OCI-LY7 (cell line): ENCODE results near the gene GABPB1. TPM values are rescaled to one million over a fixed set of nuclear protein-coding genes. Genes with fewer than 3 reads are reported as not detected.
"Not testable (repeated sequence)": the region's sequence is repeated elsewhere in the genome, so short reads cannot be mapped to it uniquely, and the experiment has no call there.

Source experiments
- Bru-seq: library from RNA; stranded (reverse); fragments of 400-500 nt; gene quantifications from one replicate; lab custom pipeline; 2021; lab: Mats Ljungman, UMichigan
- BruChase-seq, 2 experiments: library from RNA; stranded (reverse); fragments of 400-500 nt; gene quantifications; one replicate each; lab custom pipeline; 2021; lab: Mats Ljungman, UMichigan
- BruUV-seq: library from RNA; stranded (reverse); fragments of 400-500 nt; replicated peaks from 2 replicates; lab custom pipeline; 2021; lab: Mats Ljungman, UMichigan
- CTCF ChIA-PET: fragments of 300-600 bp; sonication (Branson Sonifier 250); formaldehyde crosslinking; loops from one replicate; lab custom pipeline; 2022; ENCODE audit warnings: antibody characterized with exemption; ENCODE audit not compliant: unreplicated experiment; lab: Charles Lee
- POLR2A ChIA-PET: fragments of 300-600 bp; sonication (Branson Sonifier 250); formaldehyde crosslinking; loops from one replicate; lab custom pipeline; 2022; ENCODE audit warnings: antibody characterized with exemption; lab: Charles Lee
- DNase-seq: peaks from one replicate; pipeline ENCODE4 v3.0.0-alpha.2; 2015; ENCODE audit warnings: low spot score
- H2AFZ ChIP-seq: fragments of 200-600 bp; sonication (generic), shearing (Covaris generic); 2 replicates; pipeline ENCODE4 v1.6.1; 2014; ENCODE audit warnings: mild to moderate bottlenecking, antibody characterized with exemption, low read length, moderate library complexity
- H3K27ac ChIP-seq: fragments of 200-600 bp; sonication (generic); 2 replicates; pipeline ENCODE4 v1.5.1; 2014; ENCODE audit warnings: mixed run types, low read depth, mild to moderate bottlenecking, moderate library complexity, low read length, inconsistent platforms; ENCODE audit not compliant: poor library complexity, severe bottlenecking
- H3K36me3 ChIP-seq: fragments of 200-600 bp; sonication (generic); 2 replicates; pipeline ENCODE4 v1.6.1; 2014; ENCODE audit warnings: mild to moderate bottlenecking, antibody characterized with exemption, low read length, moderate library complexity, mixed read lengths; ENCODE audit not compliant: insufficient read depth
- H3K4me1 ChIP-seq: fragments of 200-600 bp; sonication (generic); 2 replicates; pipeline ENCODE4 v1.5.1; 2014; ENCODE audit warnings: mild to moderate bottlenecking, low read length; ENCODE audit not compliant: insufficient read depth, poor library complexity, severe bottlenecking
- H3K4me2 ChIP-seq: fragments of 200-600 bp; sonication (generic); 2 replicates; pipeline ENCODE4 v1.6.1; 2014; ENCODE audit warnings: mild to moderate bottlenecking, low read length
- H3K4me3 ChIP-seq: fragments of 200-600 bp; sonication (generic); 2 replicates; pipeline ENCODE4 v1.5.1; 2014; ENCODE audit warnings: mild to moderate bottlenecking, low read depth, low read length; ENCODE audit not compliant: poor library complexity, severe bottlenecking
- H3K79me2 ChIP-seq: fragments of 200-600 bp; sonication (generic); 2 replicates; pipeline ENCODE4 v1.6.1; 2016; ENCODE audit warnings: low read depth, mild to moderate bottlenecking, low read length, moderate library complexity, mixed read lengths; ENCODE audit not compliant: insufficient read depth
- H3K9me2 ChIP-seq: fragments of 200-600 bp; sonication (generic); 2 replicates; pipeline ENCODE4 v1.6.1; 2016; ENCODE audit warnings: mild to moderate bottlenecking, low read length, mixed read lengths; ENCODE audit not compliant: insufficient read depth
- H3K9me3 ChIP-seq: fragments of 200-600 bp; sonication (generic); 2 replicates; pipeline ENCODE4 v1.6.1; 2014; ENCODE audit warnings: mild to moderate bottlenecking, mixed run types, low read length, mixed read lengths
- H4K20me1 ChIP-seq: fragments of 200-600 bp; sonication (generic); 2 replicates; pipeline ENCODE4 v1.6.1; 2014; ENCODE audit warnings: mild to moderate bottlenecking, antibody characterized with exemption, low read length, moderate library complexity, mixed read lengths; ENCODE audit not compliant: insufficient read depth
- CTCF ChIP-seq: fragments of 200-600 bp; sonication (generic); conservative IDR thresholded peaks from 2 replicates; pipeline ENCODE4 v1.5.1; 2014; ENCODE audit warnings: mild to moderate bottlenecking, antibody characterized with exemption, low read length, moderate library complexity, mixed read lengths
- EZH2phosphoT487 ChIP-seq: fragments of 200-600 bp; sonication (generic); IDR thresholded peaks from 2 replicates; pipeline ENCODE4 v1.6.1; 2018; ENCODE audit warnings: low read depth, borderline replicate concordance, mild to moderate bottlenecking, mixed run types, antibody characterized with exemption, low read length, moderate library complexity, mixed read lengths
- intact Hi-C: fragments of 100-400 bp; cut with micrococcal nuclease; formaldehyde crosslinking; loops from one replicate; pipeline ENCODE4 v1.10.0; 2022; ENCODE audit not compliant: unreplicated experiment
- long read RNA-seq: library from polyadenylated mRNA; stranded (forward); transcript quantifications from one replicate; pipeline ENCODE4 v2.0.0, GENCODE V29; 2022
- total RNA-seq, 2 experiments: library from RNA; depleted of rRNA in 1 of 2; stranded (reverse); fragments of >200 nt in 1 of 2; shearing (Covaris generic) in 1 of 2; gene quantifications; 2 replicates each; pipeline ENCODE4 v1.2.3, GENCODE V29; 2014 to 2022

GABPB1 gene
- total RNA-seq (2014; rRNA removed; shearing (Covaris generic)) (53.3 and 55.8 TPM in 2 replicates), total RNA-seq (2022) (32.6 and 34.3 TPM in 2 replicates), Bru-seq, nascent RNA (percentile 74 among the genes with signal in this experiment), BruChase-seq, experiment 1, labeled RNA remaining after a 6-hour chase (percentile 61 among the genes with signal in this experiment), BruChase-seq, experiment 2, labeled RNA remaining after a 2-hour chase (percentile 71 among the genes with signal in this experiment)
- long read RNA-seq, full-length matches to known transcripts: 56 of 76 reads
- long read RNA-seq, partial matches to known transcripts: 3 of 76 reads
- long read RNA-seq, other reads (novel, unspliced or antisense): 17 of 76 reads

- peak within 1 kb of the TSS; percentile 48 for H2AFZ ChIP-seq
- peaks cover 82% of the 10 kb centered on the region for H3K79me2 ChIP-seq
- H3K9me2 ChIP-seq: no peaks in the 10 kb centered on the region
- H3K36me3 ChIP-seq: peaks cover 56% of the 10 kb centered on the region
- peaks cover 13% of the 10 kb centered on the region; the same call in 1 of the 2 replicates for H4K20me1 ChIP-seq
- no peak for TF ChIP-seq CTCF
- TF ChIP-seq EZH2phosphoT487: no peak
- CTCF ChIA-PET: interaction anchor here (1.3 kb wide), 1 partner anchor 17 kb away, joined by 5 read pairs; no protein-coding TSS in a partner anchor
- peak within 1 kb of the TSS; percentile 80 for H3K4me3 ChIP-seq
- no peaks in the 10 kb centered on the region for H3K9me3 ChIP-seq
- intact Hi-C loops: loop anchor here (2.0 to 10.0 kb wide), 4 partner anchors 87 to 554 kb away; partner anchors contain the start of genes AP4E1 and TRPM7
- peak within 1 kb of the TSS; percentile 90 for H3K27ac ChIP-seq
- no TSS peak for BruUV-seq
- peak within 1 kb of the TSS; percentile 92 for H3K4me2 ChIP-seq
- DNase-seq: peak; percentile 95
- H3K4me1 ChIP-seq: peaks cover 43% of the 10 kb centered on the region
- POLR2A ChIA-PET: interaction anchor here (0.6 to 1.6 kb wide), 8 partner anchors 8 to 554 kb away, joined by 3 to 12 read pairs (median 3); no protein-coding TSS in a partner anchor
These were observed at the start of gene GABPB1 for GRCh38 chr15:50354838-50355618. GABPB1 (minus strand) TSS chr15:50355198; CDS start chr15:50309798, 45,400 bp downstream.

GRCh38 chr15:50391561-50391960 is 36.6 kb upstream of the GABPB1 start:
- H2AFZ ChIP-seq: peak overlapping the region; percentile 84
- intact Hi-C loops: not testable (repeated sequence)

GRCh38 chr15:50390554-50391264 is 35.7 kb upstream of the GABPB1 start:
- BruUV-seq: no TSS peak

More at GRCh38 chr15:50391561-50391960, 36.6 kb upstream of the GABPB1 start:
- H4K20me1 ChIP-seq, H3K36me3 ChIP-seq, H3K79me2 ChIP-seq, BruUV-seq, H3K4me1 ChIP-seq, H3K9me3 ChIP-seq, H3K4me3 ChIP-seq, H3K4me2 ChIP-seq, H3K9me2 ChIP-seq, DNase-seq, CTCF ChIA-PET, H3K27ac ChIP-seq: not testable (repeated sequence)
- POLR2A ChIA-PET: interaction anchor here (0.7 kb wide), 1 partner anchor 276 kb away, joined by 3 read pairs; no protein-coding TSS in a partner anchor

More at GRCh38 chr15:50390554-50391264, 35.7 kb upstream of the GABPB1 start:
- H3K4me1 ChIP-seq: peaks cover 7% of the 10 kb centered on the region
- no peaks in the 10 kb centered on the region for H3K9me3 ChIP-seq
- TF ChIP-seq CTCF (no peak), EZH2phosphoT487 (no peak)
- H3K27ac ChIP-seq: no peak overlapping the region
- H3K9me2 ChIP-seq: no peaks in the 10 kb centered on the region
- intact Hi-C loops: no loop called here
- POLR2A ChIA-PET: interaction anchor here (1.0 kb wide), 1 partner anchor 30 kb away, joined by 3 read pairs; no protein-coding TSS in a partner anchor
- H3K36me3 ChIP-seq: no peaks in the 10 kb centered on the region
- 0 out of 2 replicates have a peak overlapping the region, but pooled peaks have one; percentile 24 for H3K4me2 ChIP-seq
- DNase-seq: peak; percentile 25
- H3K4me3 ChIP-seq: no peak overlapping the region
- peak overlapping the region; percentile 84 for H2AFZ ChIP-seq
- no peaks in the 10 kb centered on the region for H3K79me2 ChIP-seq
- H4K20me1 ChIP-seq: no peaks in the 10 kb centered on the region
- CTCF ChIA-PET: no interaction called here
